HuH-7.5 (cell line): ENCODE results near the gene ZNF280D.

Experiments
- DNase-seq: peaks from one replicate; pipeline ENCODE4 v3.0.0; 2011; ENCODE audit warnings: low spot score

ZNF280D gene

DNA sequence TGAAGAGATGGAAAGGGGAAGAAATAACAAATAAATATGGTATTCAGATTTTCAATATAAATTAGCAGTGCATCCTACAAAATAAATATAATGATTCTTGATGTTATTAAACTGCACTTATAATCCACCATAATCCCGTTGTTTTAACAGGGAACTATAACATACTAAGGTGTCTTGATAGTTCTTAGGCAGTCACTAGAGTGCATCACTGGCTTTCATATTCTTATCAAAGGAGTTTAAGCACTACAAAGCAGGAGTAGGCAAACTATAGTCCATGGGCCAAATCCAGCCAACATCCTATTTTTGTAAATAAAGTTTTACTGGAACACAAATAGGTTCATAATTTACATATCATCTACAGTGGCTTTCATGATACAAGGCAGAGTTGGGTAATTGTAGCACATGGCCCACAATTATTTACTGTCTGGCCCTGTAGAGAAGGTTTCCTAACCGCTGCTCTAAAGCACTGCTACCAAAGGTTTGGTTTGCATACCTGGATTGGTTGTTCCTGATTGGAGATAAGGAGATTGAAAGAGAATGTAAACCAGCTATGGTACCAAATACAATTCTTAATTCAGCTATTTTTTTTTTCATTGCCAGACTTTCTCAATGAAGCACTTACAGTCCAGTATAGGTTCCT, 104.3 kb downstream of the ZNF280D start:
- DNase-seq = no peak

DNA sequence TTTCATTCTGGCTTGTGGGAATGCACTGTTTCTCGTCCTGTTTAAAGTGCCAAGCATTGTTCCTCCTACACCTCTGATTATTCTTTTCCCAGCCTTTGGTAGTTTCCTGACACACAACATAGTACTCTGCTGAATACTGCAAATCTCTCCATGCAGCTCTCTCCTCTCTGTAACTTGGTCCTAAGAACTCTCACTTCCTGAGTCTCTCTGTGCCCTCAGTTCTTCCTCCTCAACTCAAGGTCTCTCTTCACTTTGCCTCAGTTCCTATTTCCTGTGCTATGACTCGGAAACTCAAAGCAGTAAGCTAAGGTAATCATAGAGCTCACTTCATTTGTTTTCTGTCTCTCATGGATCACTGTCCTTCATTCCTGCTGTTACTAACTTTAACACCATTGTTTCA, 113.4 kb downstream of the ZNF280D start:
- DNase-seq = no peak

DNA sequence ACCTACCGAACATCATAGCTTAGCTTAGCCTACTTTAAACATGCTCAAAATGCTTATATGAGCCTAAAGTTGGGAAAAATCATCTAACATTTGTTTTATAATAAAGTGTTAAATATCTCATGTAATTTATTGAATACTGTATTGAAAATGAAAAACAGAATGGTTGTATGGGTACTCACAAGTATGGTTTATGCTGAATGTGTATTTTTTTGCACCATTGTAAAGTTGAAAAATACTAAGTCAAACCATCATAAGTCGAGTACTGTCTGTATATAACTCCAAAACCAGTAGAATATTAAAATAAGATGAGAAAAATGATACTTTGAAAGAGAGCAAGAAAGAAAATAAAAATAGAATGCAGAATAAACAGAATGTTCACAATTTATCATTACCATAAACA, 115.7 kb downstream of the ZNF280D start:
- no peak for DNase-seq

DNA sequence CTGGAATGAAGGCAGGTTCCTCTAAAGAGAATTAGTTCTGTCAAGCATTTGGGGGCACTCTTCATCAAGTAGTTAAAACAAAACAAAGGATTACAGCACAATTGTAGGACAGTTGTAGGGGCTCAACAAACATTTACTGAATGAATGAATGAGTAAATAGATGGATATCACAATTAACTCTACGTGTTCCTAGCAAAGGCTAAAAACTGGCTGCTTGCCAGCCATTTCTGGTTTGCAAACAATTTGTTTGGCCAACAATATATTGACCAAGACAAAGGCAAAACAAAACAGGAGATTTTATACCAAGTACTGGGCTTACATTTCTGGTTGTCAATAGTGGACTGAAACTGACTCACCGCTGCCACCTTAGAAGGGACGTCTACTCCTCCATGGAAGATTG, 116.8 kb downstream of the ZNF280D start:
- no peak for DNase-seq

DNA sequence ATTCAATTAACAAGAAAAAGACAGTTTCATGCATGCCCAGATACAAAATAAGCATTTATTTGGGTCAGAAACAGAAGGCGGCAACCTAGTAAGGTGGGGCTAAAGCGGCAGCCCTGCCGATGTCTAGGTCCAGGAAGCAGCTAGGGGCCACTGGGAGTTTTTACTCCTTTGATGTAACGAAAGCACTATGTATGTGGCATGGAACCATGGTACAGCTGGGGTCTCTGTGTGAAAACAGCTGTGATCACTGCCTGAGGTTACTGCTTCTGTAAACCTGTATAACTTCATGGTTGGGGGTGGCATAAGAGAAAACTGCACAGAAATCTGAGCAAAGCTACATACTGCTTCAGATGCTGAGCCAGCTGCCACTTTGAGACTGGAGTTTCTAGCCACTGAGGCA, 119.5 kb downstream of the ZNF280D start:
- no peak for DNase-seq

DNA sequence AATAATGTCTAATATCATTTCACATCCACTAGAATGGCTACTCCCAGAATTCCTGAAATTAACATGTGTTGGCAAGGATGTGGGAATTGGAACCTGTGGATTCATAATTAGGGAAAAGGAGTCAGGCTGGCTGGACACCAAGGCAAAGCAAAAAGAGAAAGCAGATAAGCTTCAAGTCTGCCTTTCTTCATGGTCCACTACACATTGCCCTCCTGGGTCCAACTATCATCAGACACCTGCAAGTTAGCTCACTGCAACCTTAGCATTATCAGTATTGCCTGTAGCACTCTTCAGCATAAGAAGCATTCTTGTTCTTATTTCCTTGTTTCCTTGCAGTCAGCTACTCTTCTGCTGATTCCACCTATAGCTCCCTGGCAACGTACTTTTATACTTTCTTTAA, 124.3 kb downstream of the ZNF280D start:
- no peak for DNase-seq

DNA sequence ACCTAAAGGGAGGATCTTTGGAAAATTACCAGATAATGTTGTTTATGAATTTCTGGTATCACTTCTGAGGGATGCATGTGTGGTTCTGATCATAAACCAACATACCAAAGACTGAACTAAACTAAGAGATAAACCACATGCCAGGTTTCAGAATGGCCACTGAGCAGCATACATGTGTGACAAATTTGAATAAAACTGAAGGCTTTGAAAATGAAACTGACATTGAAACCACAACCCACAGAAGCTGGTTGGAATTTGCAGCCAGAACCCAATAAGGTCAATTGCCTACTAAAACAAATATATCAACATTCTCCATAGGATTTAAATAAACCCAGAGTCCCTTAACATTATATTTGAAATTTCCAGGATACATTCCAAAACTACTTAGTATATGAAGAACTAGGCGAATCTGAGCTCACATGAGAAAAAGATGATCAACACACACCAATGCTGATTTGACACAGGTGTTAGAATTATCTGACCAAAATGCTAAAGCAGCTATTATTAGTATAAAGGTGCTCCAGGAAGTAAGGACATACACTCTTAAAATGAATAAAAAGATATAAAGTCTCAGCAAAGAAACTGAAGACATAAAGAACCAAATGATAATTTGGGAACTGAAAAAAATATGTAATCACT, 125.0 kb downstream of the ZNF280D start:
- DNase-seq = no peak

DNA sequence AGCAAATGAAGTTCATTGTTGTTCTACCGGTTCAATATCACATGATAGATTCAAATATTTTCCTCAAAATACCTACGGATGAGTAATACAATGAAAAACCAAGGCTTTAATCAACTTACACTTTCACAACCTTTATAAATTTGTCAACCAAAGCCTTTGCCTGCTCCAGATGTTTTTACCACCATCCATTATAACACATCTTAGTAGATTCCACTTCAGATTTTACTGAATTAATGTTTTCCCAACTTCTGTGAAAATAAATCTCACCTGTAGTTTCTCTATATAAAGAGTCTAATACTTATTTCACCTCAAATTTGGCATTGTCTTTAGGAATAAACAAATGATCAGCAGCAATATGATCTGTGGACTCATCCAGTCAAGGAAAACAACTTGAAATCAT, 131.1 kb downstream of the ZNF280D start:
- DNase-seq = no peak

DNA sequence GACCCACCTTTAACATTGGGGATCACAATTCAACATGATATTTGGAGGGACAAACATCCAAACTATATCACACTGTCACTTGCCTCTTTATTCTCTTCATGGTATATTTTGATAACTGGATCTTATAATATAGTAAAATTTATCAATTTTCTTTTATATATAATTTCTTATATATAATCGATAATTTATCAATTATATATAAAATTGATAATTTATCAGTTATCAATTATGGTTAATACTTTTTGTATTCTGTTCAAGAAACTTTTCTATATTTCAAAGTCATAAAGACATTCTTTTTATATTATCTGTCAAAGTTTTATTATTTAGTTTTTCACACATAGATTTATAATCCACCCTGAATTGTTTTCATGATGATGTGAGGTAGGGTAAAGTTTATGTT, 132.9 kb downstream of the ZNF280D start:
- DNase-seq = no peak

DNA sequence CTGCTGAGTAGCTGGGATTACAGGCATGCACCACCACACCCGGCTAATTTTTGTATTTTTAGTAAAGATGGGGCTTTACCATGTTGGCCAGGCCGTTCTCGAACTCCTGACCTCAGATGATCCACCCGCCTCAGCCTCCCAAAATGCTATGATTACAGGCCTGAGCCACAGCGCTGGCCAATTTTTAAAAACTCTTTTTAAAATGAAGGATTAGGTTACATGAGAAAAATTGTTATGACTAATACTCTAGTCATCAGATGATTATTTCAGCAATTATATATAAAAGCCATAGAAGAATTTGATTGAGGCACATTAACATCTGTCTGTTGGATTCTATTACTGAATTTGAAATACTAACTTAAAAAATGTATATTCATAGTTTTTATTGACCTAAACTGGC, 134.3 kb downstream of the ZNF280D start:
- no peak for DNase-seq

DNA sequence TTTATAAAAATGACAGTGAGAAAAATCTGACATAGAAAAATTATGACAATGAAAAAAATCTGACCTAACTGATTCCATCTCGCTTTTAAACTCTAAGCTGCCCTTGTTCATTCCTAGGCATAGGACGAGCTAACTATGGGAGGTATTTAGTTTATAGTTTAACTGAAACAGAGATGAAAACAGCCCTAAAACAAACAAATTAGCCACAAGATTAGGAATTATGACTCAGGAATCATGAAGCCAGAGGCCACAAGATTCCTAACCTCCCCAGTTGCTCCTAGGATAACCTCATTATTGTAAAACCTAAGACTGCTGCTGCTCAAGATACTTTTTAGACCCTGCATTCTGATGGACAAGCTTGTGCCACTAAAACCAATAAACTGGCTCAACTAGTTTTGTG, 145.6 kb downstream of the ZNF280D start:
- no peak for DNase-seq

DNA sequence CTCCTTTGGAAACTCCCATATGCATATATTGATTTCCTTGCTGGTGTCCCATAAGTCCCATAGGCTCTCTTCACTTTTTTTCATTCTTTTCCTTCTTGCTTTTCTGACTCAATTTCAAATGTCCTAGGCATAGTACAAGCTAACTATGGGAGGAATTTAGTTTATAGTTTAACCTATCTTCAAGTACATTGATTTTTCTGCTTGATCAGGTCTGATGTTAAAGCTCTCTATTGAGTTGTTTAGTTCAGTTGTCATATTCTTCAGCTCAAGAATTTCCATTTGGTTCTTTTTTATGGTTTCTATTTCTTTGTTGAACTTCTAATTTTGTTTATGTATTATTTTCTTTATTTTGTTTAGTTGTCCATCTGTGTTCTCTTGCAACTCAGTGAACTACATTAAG, 147.1 kb downstream of the ZNF280D start:
- DNase-seq = no peak

DNA sequence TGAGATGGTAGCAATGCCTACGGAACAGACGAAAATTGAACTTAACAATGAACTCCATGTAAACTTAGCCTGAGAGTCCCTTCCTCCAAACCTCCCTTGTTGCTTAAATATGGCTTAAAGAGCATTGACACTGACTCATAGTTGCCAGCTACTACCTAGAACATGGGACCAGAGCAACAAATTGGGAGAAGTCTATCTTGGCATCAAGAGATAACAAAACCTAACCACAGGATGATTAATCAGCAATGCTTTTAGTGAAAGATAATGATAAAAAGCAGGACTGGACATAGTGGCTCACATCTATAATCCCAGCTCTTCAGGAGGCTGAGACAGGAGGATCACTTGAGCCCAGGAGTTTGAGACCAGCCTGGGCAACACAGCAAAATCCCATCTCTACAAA, 150.5 kb downstream of the ZNF280D start:
- DNase-seq = no peak
